Medulla oblongata (tissue), 1 donor: Measurements from ENCODE around the gene SDCCAG8.
A peak's percentile ranks its signal among the peaks of the same experiment; 100 is the strongest.
"Not testable (repeated sequence)": the region's sequence is repeated elsewhere in the genome, so short reads cannot be mapped to it uniquely, and the experiment has no call there.

ENCODE experiments used
- DNase-seq: peaks from one replicate; pipeline ENCODE4 v3.0.0-alpha.2; 2015; ENCODE audit errors: extremely low spot score

SDCCAG8 gene

DNA sequence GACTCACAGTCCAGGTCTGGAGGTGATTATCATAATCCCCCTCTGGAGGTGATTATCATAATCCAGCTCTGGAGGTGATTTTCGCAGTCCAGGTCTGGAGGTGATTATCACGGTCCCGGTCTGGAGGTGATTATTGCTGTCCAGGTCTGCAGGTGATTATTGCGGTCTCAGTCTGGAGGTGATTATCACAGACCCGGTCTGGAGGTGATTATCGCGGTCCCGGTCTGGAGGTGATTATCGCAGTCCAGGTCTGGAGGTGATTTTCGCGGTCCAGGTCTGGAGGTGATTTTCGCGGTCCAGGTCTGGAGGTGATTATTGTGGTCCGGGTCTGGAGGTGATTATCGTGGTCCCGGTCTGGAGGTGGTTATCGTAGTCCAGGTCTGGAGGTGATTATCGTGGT lies 76.6 kb downstream of the SDCCAG8 start:
- DNase-seq: no peak

DNA sequence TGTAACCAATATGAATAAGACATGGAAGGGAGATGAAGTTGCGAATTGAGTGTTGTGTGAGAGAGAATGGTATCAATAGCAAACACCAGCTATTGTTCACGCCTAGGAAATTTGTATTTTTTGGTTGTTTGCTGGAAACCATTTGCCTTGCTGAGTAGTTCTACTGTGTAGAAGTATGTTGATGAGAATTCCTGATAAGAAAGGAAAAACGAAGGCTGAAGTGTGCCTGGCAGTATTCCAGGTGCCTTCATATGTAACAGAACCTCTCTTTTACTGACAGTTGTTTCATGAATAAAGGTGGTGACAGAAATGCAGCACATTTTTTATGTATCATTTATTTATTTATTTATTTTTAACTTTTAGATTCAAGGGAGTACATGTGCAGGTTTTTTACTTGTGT lies 79.5 kb downstream of the SDCCAG8 start:
- DNase-seq: no peak

GRCh38 chr1:243336163-243336562 lies 80.3 kb downstream of the SDCCAG8 start:
- DNase-seq: no peak

DNA sequence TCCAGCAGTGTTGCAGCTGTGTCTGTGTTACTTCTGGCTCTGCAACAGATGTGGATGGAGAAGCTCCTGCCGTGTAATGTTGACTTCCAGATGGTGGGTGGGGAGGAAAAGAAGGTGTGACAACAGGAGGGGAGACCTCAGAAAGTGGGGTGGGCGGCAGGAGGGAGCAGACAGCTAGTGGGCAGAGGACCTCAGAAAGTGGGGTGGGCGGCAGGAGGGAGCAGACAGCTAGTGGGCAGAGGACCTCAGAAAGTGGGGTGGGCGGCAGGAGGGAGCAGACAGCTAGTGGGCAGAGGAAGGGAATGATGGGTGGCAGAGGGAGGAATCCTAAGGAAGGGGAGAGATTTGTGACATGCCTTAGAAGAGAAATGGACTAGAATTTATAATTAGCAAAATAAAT lies 83.0 kb downstream of the SDCCAG8 start:
- DNase-seq: not testable (repeated sequence)

- DNase-seq: no peak
Measured at GRCh38 chr1:243341074-243341473, 85.2 kb downstream of the SDCCAG8 start.

- DNase-seq: peak; percentile 85
Measured at GRCh38 chr1:243343970-243344937, 88.4 kb downstream of the SDCCAG8 start.

GRCh38 chr1:243345205-243345604 lies 89.4 kb downstream of the SDCCAG8 start:
- peak; percentile 78 for DNase-seq

GRCh38 chr1:243346016-243346415 lies 90.2 kb downstream of the SDCCAG8 start:
- no peak for DNase-seq

DNA sequence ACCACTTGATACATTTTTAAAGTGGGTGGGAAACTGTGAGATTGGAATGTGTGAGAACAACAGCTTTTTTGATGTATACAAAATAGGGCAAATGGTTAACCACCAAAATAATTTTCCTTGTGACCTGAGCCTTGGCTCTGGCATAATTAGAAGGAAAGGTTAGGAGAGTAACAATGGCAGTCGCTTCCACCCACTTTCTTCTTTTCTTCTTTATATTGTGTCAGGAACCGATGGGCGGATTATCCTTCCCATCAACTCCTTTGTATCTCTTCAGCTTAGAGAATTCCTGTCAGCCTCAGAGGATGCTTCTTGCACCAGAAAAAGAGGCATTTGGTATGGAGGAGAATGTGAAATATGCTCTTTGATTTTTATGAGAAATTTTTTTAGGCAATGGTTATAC lies 90.6 kb downstream of the SDCCAG8 start:
- no peak for DNase-seq

DNA sequence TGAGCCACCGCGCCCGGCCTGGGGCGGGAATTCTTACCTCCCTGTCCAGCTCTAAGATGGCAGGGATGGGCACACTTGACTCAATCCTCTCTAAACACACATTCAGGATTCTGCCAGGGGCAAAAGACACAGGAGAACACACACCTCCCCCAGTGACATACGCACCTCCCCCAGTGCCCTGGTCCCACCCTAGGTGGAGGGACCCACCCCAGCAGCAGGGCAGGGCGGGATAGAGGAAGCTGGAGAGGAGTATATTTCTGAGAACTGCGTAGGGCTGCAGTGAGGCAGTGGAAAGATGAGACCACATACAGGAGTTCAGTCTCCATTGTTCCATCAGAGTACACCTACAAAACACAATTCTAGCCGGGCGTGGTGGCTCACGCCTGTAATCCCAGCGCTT lies 92.5 kb downstream of the SDCCAG8 start:
- DNase-seq: no peak

DNA sequence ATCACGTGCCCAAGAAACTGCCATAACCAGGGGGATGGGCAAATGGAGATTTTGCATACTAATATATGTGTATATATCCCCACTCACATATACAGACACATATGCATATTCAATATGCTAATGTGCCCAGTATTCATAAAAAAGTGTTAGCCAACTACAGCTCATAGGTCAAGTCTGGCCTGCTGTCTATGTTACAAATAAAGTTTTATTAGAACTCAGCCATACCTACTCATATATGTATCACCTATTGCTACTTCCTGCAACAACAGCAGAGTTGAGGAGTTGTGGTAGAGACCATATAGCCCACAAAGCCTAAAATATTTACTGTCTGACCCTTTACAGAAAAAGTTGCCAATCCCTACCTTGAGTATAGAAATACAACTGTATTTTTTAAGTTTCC lies 93.3 kb downstream of the SDCCAG8 start:
- DNase-seq: no peak

DNA sequence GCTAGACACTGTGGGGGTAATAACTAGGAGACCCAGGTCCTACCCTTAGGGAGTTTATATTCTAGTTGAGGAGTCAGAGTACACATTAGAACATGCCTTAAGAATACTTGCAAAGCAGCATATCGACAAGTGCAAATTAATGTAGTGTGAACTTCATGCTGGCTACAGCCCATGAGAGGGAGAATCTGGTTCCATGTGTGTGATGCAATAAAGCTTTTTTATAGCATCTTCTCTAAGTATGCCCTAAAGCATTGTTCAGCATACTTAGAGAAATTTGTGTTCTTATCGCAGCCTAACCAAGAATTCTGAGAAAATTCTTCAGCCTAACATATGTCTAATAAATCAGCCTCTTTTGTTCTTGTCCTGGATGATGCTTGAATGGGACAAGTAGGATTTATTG lies 95.5 kb downstream of the SDCCAG8 start:
- no peak for DNase-seq

- DNase-seq: peak; percentile 51
Measured at GRCh38 chr1:243354511-243355153, 98.8 kb downstream of the SDCCAG8 start.

DNA sequence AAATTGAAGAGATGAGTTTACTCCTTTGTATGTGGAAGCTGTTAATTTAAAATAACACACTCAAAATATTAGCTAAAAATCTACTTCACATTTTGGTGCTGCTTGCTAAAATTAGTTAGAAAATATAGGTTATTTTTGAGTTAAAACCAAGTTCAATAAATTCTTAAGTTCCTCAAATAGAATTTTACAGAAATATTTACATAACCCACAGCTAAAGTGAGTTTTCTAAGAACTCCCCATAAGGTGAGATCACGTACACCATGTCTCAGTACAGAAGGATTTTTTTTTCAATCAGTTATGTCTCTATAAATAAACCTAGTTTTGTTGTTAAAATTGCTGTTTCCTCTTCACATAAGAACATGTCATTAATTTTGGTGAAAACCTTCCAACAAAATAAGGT lies 108.0 kb downstream of the SDCCAG8 start:
- no peak for DNase-seq

- DNase-seq: no peak
Measured at GRCh38 chr1:243364330-243364729, 108.5 kb downstream of the SDCCAG8 start.

- DNase-seq: no peak
Measured at GRCh38 chr1:243364866-243365265, 109.0 kb downstream of the SDCCAG8 start.

DNA sequence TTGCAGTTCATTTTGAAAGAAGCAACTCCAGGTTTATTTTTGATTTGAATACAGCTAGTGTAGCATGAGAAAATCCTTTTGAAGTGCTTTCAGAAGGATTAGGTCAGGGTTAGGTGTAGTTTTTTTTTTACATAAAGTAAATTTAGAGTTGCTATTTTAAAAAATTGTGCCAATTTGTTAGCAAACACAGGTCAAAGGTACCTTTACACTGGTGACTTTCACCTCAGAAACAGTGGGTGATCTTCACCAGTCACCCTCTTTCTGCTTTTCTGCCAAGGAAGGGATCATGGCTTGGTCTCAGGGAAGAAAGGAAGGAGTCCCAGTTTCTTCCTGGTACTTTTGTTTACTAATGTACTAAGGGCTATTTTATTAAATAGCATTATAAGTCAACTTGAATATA lies 111.5 kb downstream of the SDCCAG8 start:
- no peak for DNase-seq

DNA sequence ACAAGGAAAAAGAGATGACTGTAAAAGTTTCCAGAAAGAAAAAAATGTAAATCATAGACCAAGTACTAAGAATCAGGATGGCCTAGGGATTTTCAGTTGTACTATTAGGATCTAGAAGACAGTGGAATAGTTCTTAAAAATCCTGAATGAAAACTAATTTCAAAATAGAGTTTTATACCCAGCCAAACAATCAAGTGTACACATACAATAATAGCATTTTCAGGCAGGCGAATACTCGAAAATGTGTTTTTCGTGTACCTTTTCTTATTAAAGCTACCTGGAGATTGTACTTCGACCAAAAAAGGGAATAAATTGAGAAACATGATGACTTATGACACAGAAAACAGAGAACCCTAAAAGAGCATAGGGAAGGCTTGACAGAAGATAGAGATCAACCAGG lies 118.6 kb downstream of the SDCCAG8 start:
- DNase-seq: no peak

DNA sequence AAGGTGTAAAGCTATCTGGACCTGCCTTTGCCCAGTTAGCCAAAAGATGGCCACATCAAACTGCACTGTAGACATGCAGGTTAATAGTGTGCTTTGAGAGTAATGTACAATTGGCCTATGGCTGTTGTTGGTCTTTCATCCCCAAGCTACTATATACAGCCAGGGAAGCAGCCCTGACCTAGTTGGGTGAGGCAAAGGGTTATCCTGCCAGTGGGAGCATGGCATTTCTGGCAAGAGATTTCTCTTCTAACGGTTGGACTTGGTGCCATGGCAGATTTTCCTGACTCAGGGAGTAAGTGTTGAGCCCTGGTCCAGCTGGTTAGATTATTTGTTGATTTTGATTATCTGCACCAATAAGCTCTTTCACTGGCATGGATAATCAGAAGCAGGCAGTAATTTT lies 119.8 kb downstream of the SDCCAG8 start:
- DNase-seq: no peak

GRCh38 chr1:243378669-243379068 lies 122.8 kb downstream of the SDCCAG8 start:
- DNase-seq: no peak

- DNase-seq: no peak
Measured at GRCh38 chr1:243379208-243379607, 123.4 kb downstream of the SDCCAG8 start.

- no peak for DNase-seq
Measured at GRCh38 chr1:243379706-243380105, 123.9 kb downstream of the SDCCAG8 start.

DNA sequence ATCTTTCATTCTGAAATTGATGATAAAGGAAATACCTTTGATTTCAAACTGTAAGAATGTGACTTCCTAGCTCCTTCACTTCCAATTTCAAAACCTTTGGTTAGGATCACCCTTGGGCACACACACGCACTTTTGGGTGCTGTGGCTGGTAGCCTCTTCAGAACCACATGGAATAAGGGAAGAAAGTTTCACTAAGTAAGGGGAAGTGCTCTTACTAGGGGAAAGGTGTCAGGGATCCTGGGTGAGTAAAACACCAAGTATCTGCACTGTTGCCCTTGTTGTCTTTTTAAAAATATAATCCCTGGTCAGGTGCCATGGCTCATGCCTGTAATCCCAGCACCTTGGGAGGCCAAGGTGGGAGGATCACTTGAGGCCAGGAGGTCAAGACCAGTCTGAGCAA lies 132.4 kb downstream of the SDCCAG8 start:
- no peak for DNase-seq
